ENCODE data around the gene FBXL16. TPM values are rescaled to one million over a fixed set of nuclear protein-coding genes. Genes with fewer than 3 reads are reported as not detected.

The FBXL16 gene
- total RNA-seq, 1 donor from 2014 or later = 0.20 TPM

GRCh38 chr16:734981-735881 lies 29.6 kb upstream of the FBXL16 start:
- no peak for DNase-seq (ENCODE audit: low read depth, low spot score)

GRCh38 chr16:734208-734980 lies 28.8 kb upstream of the FBXL16 start:
- no peak for DNase-seq (ENCODE audit: low read depth, low spot score)

DNA sequence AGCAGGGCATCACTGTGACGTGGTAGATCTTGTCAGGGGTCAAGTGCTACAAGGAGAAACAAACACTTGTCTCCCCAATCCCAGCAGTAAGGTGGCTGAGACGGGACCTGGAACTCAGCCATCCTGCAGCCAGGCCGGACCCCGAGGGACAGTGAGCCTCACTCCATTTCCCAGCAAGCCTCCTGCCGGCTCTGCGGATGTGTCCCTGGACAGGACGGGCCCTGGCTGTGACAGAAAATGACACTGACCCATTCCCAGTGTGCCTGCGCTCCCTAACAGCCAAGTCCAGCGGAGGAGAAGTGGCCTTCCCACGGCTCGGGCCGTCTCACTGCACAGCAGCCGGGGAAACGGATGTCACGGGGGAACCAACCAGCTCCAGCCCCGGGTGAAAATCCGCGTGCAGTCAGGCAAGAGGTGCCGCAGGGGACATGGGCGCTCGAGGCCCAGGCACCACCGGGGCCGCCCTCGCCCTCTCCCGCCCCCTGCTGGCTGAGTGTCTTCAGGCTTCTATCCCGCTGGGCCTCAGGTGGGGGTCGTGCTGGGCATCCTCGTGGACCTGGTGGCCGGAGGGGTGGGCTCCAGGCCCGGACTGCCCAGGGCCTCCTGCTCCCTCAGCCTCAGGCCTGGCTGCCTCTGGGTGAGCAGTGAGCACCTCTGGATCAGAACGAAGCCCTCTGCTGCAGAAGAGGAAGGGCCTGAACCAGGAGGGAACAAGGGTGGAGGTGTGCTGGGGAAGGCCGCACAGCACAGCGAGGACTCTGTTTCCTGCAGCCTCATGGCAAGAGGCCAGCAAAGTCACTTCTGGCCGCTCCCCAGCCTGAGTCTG lies 28.0 kb upstream of the FBXL16 start:
- DNase-seq (ENCODE audit: low read depth, low spot score) = no peak

- no peak for DNase-seq (ENCODE audit: low read depth, low spot score)
These were observed 27.3 kb upstream of the FBXL16 start for GRCh38 chr16:732936-733335.

- no peak for DNase-seq (ENCODE audit: low read depth, low spot score)
These were observed 26.7 kb upstream of the FBXL16 start for GRCh38 chr16:732332-732731.

- DNase-seq (ENCODE audit: low read depth, low spot score) = no peak
These were observed 25.3 kb upstream of the FBXL16 start for GRCh38 chr16:730666-731509.

DNA sequence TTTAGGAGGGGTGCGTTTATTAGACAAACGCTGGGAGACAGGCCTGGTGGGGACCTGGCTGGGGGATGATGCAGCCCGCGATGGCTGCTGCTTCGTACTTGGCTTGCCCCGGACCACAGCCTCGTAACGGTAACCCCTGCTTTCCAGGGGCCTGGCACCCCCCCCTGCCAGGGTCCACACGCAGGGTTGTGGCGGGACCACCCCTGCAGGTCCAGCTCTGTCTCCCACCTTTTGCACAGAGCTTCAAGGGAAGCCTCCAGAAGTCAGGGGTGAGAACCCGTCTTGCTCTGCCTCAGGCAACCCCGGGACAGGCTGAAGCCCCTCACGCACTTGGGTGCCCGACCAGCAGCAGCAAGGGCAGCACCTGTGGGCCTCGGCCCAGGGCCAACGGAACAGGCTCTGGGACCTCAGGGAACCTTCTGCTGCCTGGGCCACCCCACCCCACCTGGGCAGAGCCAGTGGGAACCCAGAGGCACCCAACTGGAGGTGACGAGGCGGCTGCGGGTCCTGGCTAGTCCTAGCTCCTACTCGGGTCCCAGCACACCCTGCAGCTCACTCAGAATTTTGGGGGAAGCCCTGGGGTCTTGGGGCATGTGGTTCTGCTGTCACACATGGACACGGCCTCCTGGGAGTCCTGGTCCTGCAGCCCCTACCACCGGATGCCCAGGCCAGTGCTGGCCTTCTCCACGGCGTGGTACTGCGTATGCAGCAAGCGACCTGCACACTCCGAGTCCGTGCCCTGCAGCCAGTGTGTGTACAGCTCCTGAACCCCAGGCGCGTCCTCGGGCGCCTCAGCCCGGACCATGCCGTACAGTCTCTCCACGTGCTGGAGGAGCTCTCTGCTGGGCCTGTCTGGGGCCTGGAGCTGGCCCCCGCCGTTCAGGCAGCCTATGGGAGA lies 24.4 kb upstream of the FBXL16 start:
- no peak for DNase-seq (ENCODE audit: low read depth, low spot score)

DNA sequence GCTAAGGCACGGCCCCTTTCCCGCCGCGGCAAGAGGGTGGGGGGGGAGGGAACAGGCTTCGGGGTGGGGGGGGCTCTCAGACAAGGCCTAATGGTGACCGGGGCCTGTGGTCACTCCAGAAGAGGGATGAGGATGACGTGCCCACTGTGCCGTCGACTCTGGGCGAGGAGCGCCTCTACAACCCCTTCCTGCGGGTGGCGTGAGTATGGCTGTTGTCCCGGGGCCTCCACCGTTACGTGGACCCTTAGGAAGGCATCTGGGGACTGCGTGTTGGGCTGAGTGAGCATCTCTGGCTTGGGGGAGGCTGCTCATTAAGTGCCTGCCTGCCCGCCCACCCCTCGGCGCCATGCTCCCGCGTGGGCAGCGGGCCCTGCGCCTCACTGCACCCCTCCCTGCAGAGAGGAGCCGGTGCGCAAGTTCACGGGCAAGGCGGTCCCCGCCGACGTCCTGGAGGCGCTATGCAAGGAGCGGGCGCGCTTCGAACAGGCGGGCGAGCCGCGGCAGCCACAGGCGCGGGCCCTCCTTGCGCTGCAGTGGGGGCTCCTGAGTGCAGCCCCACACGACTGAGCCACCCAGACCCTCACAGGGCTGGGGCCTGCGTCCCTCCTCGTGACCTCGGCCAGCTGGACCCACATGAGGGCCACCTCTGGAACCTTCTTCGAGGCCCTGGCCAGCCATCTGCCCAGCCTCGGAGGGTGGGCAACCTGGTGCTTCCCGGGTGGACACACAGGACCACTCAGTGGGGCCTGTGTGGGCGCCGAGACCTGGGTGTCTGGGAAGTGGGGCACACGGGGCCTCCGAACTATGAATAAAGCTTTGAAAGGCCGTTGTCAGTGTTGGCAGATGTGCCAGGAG lies 23.5 kb upstream of the FBXL16 start:
- DNase-seq (ENCODE audit: low read depth, low spot score) = no peak

GRCh38 chr16:728131-728889 lies 22.7 kb upstream of the FBXL16 start:
- no peak for DNase-seq (ENCODE audit: low read depth, low spot score)

GRCh38 chr16:727291-727977 lies 21.8 kb upstream of the FBXL16 start:
- no peak for DNase-seq (ENCODE audit: low read depth, low spot score)

- DNase-seq (ENCODE audit: low read depth, low spot score) = no peak
These were observed 21.1 kb upstream of the FBXL16 start, which contains the start of the genes CCDC78 and HAGHL for GRCh38 chr16:726438-727290. CCDC78 (minus strand) TSS chr16:726443; CDS start chr16:726367, 76 bp downstream. HAGHL (plus strand) TSS chr16:727106; CDS start chr16:727510, 404 bp downstream.

GRCh38 chr16:726188-726437 lies 20.5 kb upstream of the FBXL16 start:
- DNase-seq (ENCODE audit: low read depth, low spot score) = no peak

DNA sequence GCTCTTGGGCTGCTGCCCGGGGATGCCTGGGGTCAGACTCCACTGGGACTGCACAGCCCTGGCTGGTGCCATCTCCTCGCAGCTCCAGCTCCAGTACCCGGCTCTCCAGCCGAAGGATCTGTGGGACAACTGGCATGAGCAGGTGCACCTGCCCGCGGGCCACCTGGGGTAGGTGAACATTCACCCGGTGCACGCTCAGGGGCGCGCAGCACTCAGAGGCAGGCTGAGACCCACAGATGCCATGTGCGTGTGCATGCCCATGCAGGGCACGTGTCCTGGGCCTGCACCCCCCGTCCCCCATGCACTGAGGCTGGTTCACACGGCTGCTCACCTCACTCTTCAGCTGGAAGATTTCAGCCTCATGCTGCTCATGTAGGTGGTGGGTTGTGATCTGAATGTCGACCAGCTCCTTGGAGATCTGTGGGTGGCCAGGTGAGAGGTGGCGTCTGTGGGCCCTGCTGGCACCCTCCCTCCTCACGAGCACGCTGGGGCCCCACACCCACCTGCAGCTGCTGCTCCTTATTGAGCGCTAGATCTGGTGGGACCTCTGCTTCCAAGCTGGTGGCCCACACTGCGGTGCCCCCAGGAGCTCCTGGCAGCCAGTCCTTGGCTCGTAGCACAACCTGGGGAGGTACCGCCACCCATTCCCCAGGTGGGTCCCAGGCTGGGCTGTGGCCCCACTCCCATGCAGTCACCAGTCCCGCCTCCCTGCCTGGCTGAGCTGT lies 20.0 kb upstream of the FBXL16 start:
- no peak for DNase-seq (ENCODE audit: low read depth, low spot score)

- DNase-seq (ENCODE audit: low read depth, low spot score) = no peak
These were observed 19.4 kb upstream of the FBXL16 start for GRCh38 chr16:725041-725376.

DNA sequence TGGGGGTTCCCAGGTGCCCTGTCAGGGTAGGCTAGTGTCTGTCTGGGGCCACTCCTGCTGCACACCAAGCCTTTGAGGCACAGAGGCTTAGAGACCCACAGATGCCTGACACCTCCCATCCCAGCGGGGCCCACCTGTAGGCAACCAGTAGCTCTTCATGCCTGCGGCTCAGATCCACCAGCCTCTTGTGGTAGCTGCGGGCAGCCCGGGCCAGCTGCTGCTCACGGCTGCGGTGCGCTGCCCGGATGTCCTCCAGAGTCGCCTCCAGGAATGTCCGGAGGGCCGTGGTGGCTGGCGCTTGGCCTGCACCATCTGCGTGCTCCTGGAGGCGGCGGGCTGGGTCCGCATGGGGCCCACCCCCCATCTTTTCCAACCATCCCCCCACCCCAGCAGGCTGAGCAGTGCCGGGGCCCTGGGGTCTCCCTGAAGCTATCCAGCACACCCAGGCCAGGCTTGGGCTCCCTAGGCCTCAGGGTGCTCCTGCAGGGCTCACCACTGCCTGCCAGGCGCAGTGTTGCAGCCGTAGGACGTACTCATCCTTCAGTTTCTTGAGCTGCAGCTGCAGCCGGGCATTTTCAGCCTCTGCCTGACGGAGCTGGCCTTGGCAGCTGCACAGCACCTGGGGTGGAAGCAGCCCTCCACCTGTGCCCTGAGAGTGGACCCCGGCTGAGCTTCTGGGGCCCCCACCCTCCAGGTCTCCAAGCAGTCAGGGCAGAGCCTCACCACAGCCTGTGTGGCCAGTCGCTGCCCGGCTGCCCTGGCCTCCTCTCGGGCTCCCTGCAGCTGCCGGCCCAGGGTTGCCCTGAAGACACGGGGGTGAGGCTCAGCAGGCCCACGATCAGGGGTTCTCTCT lies 18.8 kb upstream of the FBXL16 start:
- DNase-seq (ENCODE audit: low read depth, low spot score) = no peak

Data from pulmonary artery endothelial cell (primary cell).